Hematopoietic multipotent progenitor cell (in vitro differentiated cells): ENCODE data around the gene IARS2. TPM values are rescaled to one million over a fixed set of nuclear protein-coding genes. Genes with fewer than 3 reads are reported as not detected.
"Not testable (repeated sequence)": the region's sequence is repeated elsewhere in the genome, so short reads cannot be mapped to it uniquely, and the experiment has no call there.

Source experiments
- DNase-seq, 3 donors: peaks; one replicate each; pipeline ENCODE4 v3.0.0-alpha.2; 2011 to 2015; ENCODE audit warnings: low read depth in 2 of 3, low spot score in 2 of 3
- total RNA-seq: library from RNA; depleted of rRNA; stranded (reverse); fragments of >200 nt; gene quantifications from one replicate; pipeline ENCODE4 v1.2.3, GENCODE V29; 2012

IARS2 gene
- total RNA-seq, 1 donor = 28.0 TPM

DNA sequence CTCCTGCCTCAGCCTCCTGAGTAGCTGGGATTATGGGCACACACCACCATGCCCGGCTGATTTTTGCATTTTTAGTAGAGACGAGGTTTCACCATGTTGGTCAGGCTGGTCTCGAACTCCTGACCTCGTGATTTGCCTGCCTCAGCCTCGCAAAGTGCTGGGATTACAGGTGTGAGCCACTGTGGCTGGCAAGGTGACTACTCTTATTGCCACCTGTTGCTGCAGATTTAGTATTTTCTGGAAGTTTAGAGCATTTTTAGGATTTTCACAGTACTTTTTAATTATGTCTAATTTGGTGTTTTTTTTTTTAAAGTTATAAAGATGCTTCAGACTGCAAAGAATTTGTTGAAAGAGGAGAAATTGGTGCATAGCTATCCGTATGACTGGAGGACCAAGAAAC is 16.5 kb downstream of the IARS2 start:
- DNase-seq = not testable (repeated sequence)

GRCh38 chr1:220112600-220112999 is 18.7 kb downstream of the IARS2 start:
- DNase-seq = not testable (repeated sequence)

DNA sequence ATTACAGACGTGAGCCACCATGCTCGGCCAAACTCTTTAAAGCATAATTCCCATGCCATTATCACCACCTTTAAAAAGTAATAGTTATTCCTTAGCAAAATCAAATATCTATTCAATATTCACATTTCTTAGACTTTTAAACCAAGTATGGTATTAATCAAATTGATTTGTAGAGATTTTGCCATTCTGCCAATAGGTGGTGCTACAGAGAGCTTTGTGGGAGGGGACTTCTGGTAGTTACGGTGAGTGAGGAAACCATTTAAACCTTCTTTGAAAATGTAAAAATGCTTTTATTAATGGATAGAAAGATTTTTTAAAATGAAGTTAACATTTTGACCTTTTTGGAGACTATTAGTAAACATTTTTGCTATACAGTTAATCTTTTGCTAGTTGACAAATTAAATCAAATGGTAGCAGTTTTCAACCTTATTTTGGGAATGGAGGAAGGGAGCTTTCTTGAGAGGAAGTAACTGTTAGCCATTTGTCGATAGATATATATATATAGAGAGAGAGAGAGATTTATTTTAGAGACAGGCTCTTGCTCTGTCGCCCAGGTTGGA is 19.3 kb downstream of the IARS2 start:
- DNase-seq = peak in 2 of 3 donors; percentile 48 to 80

DNA sequence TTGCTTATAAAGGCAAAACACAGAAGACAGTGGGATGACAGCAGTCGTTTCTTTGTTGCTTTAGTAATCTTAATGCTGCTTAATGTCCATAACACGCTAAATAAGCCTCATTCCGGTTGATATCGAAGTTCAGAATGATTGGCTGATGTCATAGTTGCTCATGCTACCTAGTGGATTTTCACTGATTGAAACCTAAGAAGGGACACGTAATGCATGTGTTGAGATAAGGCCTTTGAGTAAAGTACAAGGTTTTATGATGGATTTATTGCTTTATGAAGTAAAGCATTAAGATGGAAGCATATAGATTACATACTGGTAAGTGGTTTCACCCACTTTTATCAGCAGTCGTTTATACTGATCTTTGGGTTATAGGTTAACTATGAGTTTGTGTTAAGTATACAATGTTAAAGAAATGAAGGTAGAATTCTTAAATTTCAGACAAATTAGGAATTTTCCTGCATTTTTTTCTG is 25.1 kb downstream of the IARS2 start:
- no peak for DNase-seq

DNA sequence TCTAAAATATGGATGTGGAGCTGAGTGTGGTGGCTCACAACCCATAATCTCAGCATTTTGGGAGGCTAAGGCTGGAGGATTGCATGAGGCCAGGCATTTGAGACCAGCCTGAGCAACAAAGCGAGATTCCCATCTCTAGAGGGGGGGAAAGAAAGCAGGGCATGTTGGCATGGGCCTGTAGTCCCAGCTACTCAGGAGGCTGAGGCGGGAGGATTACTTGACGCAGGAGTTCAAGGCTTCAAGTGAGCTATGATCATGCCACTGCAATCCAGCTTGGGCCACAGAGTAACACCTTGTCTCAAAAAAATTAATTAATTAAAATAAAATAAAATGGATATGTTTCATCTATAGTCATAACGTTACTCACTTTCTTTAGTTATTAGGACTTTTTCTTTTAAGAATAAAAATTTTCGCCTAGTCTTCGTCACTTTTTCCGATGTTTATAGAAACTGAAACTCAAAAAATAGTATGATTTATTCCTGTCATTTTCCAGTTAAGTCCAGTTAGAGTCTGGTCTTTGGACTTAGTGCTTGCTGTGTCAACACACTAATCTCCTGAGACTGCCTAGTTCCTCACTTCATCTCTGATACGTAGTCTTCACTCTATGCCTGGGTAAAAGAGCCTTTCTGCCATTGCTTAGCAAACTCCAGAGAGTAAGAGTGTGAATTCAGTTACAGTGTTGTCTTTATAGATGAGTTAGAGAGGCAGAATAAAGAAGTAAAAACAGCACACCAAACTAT is 28.0 kb downstream of the IARS2 start:
- no peak for DNase-seq

- no peak for DNase-seq
Observed at GRCh38 chr1:220123066-220123465, 29.1 kb downstream of the IARS2 start.

DNA sequence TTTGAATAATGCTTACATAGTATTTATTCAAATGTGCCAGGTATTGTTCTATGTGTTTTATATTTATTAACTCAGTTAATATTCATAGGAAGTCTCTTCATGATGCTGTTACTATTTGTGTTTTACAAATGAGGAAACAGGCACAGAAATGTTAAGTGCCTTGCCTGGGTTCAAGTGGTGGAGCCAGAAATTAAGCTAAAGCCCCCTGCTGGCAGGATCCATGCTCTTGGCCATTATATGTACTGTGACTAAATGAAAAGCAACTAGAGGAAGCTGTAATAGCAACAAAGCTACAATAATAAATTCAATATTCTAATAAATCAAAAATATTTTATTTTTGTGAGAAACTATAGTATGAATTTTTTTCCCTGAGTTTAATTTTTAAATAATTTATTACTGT is 30.0 kb downstream of the IARS2 start:
- peak in 2 of 3 donors; percentile 10 to 34 for DNase-seq

DNA sequence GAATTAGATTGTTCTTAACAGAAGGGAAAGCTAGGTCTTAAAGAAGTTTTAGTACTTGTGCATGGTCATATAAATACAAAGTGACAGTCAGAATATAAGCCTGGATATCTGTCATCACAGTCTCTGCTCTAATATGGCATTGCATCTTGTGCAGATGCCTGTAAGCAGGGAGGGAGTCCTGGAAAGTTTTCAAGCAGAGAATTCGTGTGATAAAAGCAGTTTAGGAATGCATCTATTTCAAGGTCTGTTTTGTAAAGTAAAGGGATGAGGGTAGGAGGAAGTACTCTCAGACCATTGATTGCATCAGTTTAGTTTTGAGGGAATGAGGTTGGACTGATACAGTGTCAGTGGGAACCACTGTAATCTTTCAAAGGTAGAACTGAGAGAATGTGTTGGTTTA is 30.6 kb downstream of the IARS2 start:
- no peak for DNase-seq

DNA sequence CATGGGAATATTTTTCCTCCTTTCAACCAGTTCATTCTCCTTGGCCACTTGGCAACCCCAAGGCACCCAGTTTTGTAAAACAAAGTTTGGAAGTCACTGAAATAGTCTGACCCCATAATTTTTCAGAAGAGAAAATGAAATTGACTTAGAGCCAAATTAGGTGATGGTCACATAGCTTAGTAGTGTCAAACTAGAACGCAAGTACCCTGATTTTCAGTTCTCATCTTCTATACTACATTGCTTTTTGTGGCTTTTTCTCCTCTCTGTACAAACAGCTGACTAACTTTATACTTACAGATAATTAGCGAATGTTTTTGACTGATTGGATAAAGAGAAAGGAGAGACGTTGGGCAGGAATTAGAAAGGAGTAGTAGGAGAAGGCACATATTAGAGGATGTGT is 33.1 kb downstream of the IARS2 start:
- no peak for DNase-seq

GRCh38 chr1:220129479-220130210 is 35.7 kb downstream of the IARS2 start:
- DNase-seq = no peak

GRCh38 chr1:220135755-220136154 is 41.8 kb downstream of the IARS2 start:
- DNase-seq = peak in 1 of 3 donors; percentile 21

DNA sequence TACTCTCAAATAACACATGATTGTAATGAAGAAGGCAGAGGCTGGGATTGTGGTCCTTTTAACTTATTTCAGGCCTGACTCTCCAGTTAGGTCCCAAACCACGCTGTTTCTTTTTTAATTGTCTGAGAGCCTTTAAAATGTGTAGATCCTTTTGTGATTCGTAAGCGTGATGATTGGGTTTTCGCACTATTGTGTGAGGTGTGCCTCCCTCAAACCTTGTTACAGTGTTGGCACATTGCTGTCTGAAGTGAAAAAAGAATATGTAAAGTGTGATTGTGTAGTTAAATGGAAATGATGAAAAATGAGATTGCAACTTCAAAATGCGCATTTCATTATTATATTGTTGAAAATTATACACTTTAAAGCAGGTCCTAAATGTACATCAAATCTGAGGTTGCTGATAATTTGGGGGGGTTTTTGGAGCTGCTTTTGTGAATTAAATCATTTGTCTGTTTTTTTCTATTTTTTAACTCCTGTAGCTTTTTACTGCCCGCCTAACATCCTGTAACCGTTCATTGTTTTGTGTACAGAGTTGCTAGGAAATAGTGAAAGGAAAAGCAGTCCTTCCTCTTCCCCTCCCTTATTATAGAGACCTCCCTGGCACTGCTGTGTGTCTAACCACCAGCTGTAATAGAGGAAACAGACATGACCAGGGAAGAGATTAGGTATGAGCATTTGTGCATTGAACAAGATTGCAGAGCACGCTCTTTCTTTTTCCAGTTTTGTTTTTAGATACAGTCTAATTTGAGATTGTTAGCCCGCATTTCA is 43.3 kb downstream of the IARS2 start:
- DNase-seq = peak in 2 of 3 donors; percentile 86 to 97

DNA sequence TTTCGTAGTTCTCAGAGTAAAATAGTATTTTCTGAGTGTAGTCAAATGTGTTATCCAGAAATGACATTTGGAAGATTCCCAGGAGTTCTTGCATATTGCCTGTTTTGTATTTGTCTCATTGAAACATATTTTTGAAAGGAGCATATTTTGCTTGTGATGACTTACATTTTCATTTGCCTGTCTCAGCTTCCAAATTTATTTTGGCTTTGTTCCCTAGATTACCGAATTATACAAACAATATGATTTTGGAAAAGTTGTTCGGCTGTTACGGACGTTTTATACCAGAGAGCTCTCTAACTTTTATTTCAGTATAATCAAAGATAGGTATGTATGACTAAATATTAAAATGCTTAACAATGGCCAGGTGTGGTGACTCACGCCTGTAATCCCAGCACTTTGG is 46.0 kb downstream of the IARS2 start:
- no peak for DNase-seq

DNA sequence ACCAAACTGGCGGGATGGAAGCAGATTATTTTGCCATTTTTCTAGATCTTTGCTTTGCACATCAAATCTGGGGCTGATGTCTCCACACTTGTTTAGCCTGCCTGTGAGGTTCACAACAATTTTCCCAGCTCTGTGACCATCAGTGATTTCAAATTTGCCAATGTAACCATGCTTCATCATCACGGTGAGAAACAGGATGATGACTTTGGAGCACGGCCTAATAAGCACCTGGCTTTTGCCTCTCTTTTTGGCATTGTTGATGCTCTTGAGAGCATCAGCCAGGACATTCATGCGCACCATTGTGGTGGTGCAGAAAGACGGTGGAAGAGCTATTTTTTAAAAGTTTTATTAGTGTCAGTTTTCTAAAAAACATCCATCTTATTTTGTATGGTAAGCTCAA is 50.1 kb downstream of the IARS2 start:
- no peak for DNase-seq

DNA sequence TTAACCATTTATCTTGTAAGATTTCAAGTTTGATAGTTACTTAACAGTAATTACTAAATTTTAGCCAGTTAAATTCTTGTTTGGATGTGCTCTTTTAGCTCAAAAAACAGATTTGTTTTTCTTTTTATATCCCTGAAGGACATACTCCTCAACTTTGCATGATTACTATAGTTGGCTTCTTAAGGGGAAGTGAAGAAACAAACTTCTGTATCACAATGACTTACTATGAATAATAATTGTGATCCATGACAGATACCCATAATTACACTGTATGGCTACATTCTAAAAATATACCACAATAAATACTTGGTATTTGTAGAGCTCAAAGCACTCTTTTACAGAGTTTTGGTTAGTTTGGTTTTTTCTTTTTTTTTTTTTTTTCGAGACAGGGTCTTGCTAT is 55.8 kb downstream of the IARS2 start:
- DNase-seq = no peak

GRCh38 chr1:220151454-220151853 is 57.5 kb downstream of the IARS2 start:
- no peak for DNase-seq

DNA sequence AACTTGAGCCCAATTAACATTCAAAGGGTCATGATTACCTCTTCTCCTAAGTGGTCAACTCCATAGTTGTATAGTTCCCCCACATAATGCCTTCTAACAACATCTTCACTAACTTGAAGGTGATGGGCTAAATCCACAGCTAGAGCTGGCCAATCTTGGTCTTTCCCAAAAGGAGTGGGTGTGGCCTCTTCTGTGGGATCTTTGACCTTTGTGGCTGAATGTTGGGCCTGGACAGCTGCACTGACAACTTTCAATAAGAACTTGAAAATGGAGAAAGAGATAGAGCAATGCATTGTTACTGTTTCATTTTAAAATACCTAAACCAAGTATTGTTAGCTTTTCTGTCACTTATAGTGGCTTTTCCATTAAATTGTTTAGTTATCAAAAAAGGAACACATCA is 59.2 kb downstream of the IARS2 start:
- DNase-seq = no peak

DNA sequence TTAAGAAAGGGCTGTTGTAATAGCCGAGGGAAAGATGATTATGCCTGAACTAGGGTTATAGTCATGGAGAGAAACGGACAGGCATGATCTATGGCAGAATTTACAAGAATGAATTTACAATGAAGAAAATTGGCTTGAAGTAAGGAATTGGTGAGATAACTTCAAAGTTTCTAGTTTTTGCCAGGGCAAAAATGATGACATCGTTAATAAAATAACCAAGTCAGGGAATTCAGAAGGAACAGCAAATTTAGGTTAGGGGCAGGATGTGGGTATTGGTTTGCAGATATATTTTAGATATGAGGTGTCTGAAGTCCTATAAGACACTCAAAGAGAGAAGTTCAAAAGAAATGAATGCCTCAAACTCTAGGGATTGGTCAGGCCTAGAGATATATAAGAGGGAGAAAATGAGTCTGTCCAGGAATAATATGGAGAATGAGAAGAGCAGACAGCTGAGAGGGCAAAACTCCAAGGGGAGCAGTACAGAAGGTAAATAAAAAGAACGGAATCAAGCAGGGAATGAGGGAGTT is 62.8 kb downstream of the IARS2 start:
- no peak for DNase-seq

DNA sequence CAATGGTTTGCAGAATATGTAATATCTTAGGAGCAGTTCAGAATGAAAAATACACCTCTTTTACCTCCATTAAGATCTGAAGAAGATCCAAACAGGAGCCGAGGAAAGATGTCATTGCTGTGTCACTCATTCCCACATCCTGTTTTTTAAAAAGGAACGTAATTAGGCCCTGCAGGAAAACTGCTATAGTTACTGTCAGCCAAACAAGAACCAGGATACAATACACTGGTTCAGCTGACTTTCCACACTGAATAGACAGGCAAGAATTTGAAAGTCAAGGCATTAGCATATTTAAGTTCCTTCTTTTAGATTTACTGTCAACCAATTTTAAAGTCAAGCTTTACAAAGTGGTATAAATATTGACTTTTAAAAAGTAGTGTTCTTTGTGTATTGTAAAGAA is 63.8 kb downstream of the IARS2 start:
- DNase-seq = no peak

DNA sequence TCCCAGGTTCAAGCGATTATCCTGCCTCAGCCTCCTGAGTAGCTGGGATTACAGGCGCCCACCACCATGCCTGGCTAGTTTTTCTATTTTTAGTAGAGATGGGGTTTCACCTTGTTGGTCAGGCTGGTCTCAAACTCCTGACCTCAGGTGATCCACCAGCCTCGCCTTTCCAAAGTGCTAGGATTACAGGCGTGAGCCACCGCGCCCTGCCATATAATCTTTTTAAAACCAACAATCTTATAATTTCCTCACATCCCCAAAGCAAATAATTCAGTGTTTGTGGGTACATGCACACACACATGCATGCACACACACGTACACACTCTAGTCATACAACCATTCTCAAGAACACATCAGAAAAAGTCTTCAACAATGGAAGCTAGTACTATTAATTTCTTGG is 64.6 kb downstream of the IARS2 start:
- not testable (repeated sequence) for DNase-seq

DNA sequence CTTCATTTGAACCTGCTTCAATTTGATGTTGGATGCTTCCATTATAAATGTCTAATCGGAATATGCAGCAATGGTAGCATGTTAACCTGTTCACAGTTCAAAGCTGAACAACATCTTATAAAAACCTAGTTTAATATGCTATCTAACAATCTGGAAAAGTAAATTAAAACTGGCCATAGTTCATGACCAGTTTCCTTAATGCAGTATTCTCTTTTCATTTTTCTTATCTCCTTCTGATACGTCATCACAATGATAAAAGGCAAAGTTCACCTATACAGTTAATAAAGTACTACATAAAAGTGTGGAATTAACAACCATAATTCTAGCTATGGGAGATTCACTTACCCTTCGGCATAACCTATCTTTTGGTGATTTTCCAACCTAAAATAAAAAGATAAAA is 65.1 kb downstream of the IARS2 start:
- no peak for DNase-seq
